ENCODE data around the gene TMEM60. TPM values are rescaled to one million over a fixed set of nuclear protein-coding genes. Genes with fewer than 3 reads are reported as not detected.

TMEM60 gene
- total RNA-seq, 2 donors from 2014 or later: 9.6 TPM; not detected in 1

- no peak overlapping the region for H3K4me3 ChIP-seq
- H3K9me3 ChIP-seq: no peaks in the 10 kb centered on the region
- no peaks in the 10 kb centered on the region for H3K27me3 ChIP-seq
- 81 to 92% methylated on average over 2 of the region's 2 CpGs for WGBS, 2 donors
- DNase-seq: no peak
- H3K36me3 ChIP-seq (replicated peaks in 1 of 2; ENCODE audit: insufficient read depth in 1 of 2, low read depth in 2 of 2): peaks cover 0 to 6% of the 10 kb centered on the region in 2 donors
- intact Hi-C loops (cut with DNase I): no loop called here
- TF ChIP-seq POLR2A (IDR thresholded peaks at IDR 0.05) (no peak), CTCF (IDR thresholded peaks at IDR 0.05) (no peak)
- no peak for ATAC-seq
- H3K4me1 ChIP-seq: peaks cover 19% of the 10 kb centered on the region
- no peak overlapping the region for H3K27ac ChIP-seq
Observed at GRCh38 chr7:77778535-77778934, 19.7 kb downstream of the TMEM60 start.

GRCh38 chr7:77771901-77772300 is 26.3 kb downstream of the TMEM60 start:
- H3K27me3 ChIP-seq: no peaks in the 10 kb centered on the region
- H3K36me3 ChIP-seq (replicated peaks in 1 of 2; ENCODE audit: insufficient read depth in 1 of 2, low read depth in 2 of 2): peaks cover 0 to 3% of the 10 kb centered on the region in 2 donors
- ATAC-seq (no peak), DNase-seq (no peak)
- no peaks in the 10 kb centered on the region for H3K9me3 ChIP-seq
- H3K4me3 ChIP-seq: no peak overlapping the region
- H3K4me1 ChIP-seq: peaks cover 5% of the 10 kb centered on the region
- intact Hi-C loops (cut with DNase I): no loop called here
- TF ChIP-seq POLR2A (IDR thresholded peaks at IDR 0.05): no peak
- TF ChIP-seq CTCF (IDR thresholded peaks at IDR 0.05): no peak
- no peak overlapping the region for H3K27ac ChIP-seq

- no peaks in the 10 kb centered on the region for H3K9me3 ChIP-seq
- no peak overlapping the region for H3K4me3 ChIP-seq
- 90 to 98% methylated on average over 8 of the region's 8 CpGs for WGBS, 2 donors
- H3K27me3 ChIP-seq: no peaks in the 10 kb centered on the region
- no peak for DNase-seq
- H3K36me3 ChIP-seq (replicated peaks in 1 of 2; ENCODE audit: insufficient read depth in 1 of 2, low read depth in 2 of 2): peaks cover 0 to 3% of the 10 kb centered on the region in 2 donors
- no peak for ATAC-seq
- intact Hi-C loops (cut with DNase I): no loop called here
- H3K4me1 ChIP-seq: peaks cover 15% of the 10 kb centered on the region
- TF ChIP-seq POLR2A (IDR thresholded peaks at IDR 0.05): no peak
- TF ChIP-seq CTCF (IDR thresholded peaks at IDR 0.05): no peak
- no peak overlapping the region for H3K27ac ChIP-seq
Observed at GRCh38 chr7:77770316-77770715, 27.9 kb downstream of the TMEM60 start.

- no peaks in the 10 kb centered on the region for H3K27me3 ChIP-seq
- H3K36me3 ChIP-seq (replicated peaks in 1 of 2; ENCODE audit: insufficient read depth in 1 of 2, low read depth in 2 of 2): no peaks in the 10 kb centered on the region
- intact Hi-C loops (cut with DNase I): no loop called here
- TF ChIP-seq POLR2A (IDR thresholded peaks at IDR 0.05) (no peak), CTCF (IDR thresholded peaks at IDR 0.05) (no peak)
- ATAC-seq: no peak
- no peak overlapping the region for H3K4me3 ChIP-seq
- peaks cover 30% of the 10 kb centered on the region for H3K4me1 ChIP-seq
- DNase-seq: no peak
- peak overlapping the region in 1 of 4 donors; percentile 46 for H3K27ac ChIP-seq
- H3K9me3 ChIP-seq: no peaks in the 10 kb centered on the region
- 95% methylated on average over 6 of the region's 6 CpGs for WGBS, 2 donors
Observed at GRCh38 chr7:77766801-77767605, 31.2 kb downstream of the TMEM60 start.

All from body of pancreas (tissue), 4 donors.